NCI-H446 (cell line): ENCODE results near the gene LIN7C.

Source experiments
- DNase-seq, 2 experiments: peaks; one replicate each; lab custom pipeline; 2025; lab: John Stamatoyannopoulos, UW

The LIN7C gene

GRCh38 chr11:27509908-27510307 is 3.3 kb upstream of the LIN7C start:
- DNase-seq, result no peak

GRCh38 chr11:27507557-27508322 is 1.2 kb upstream of the LIN7C start:
- DNase-seq, result no peak

GRCh38 chr11:27505781-27506180 is 788 bp downstream of the LIN7C start:
- no peak for DNase-seq

GRCh38 chr11:27504205-27504604 is 2.4 kb downstream of the LIN7C start:
- no peak for DNase-seq

- no peak for DNase-seq
These were observed 5.5 kb downstream of the LIN7C start for GRCh38 chr11:27501100-27501499.

GRCh38 chr11:27497911-27498310 is 8.7 kb downstream of the LIN7C start:
- no peak for DNase-seq

- DNase-seq, result peak in 1 of 2 experiments; percentile 43
These were observed 9.2 kb downstream of the LIN7C start for GRCh38 chr11:27497284-27497866.

GRCh38 chr11:27496461-27496860 is 10.1 kb downstream of the LIN7C start:
- no peak for DNase-seq

GRCh38 chr11:27495710-27496300 is 10.8 kb downstream of the LIN7C start:
- no peak for DNase-seq

- no peak for DNase-seq
These were observed 17.5 kb downstream of the LIN7C start for GRCh38 chr11:27489092-27489491.

GRCh38 chr11:27487706-27488105 is 18.9 kb downstream of the LIN7C start:
- no peak for DNase-seq

- peak; percentile 68 to 77 for DNase-seq
These were observed 20.4 kb downstream of the LIN7C start for GRCh38 chr11:27485930-27486773.

- DNase-seq, result no peak
These were observed 23.8 kb downstream of the LIN7C start for GRCh38 chr11:27482793-27483192.

- no peak for DNase-seq
These were observed 24.6 kb downstream of the LIN7C start for GRCh38 chr11:27481992-27482391.

- DNase-seq, result no peak
These were observed 28.7 kb downstream of the LIN7C start for GRCh38 chr11:27477831-27478230.

- DNase-seq, result no peak
These were observed 29.3 kb downstream of the LIN7C start for GRCh38 chr11:27477243-27477642.

GRCh38 chr11:27475622-27476021 is 30.9 kb downstream of the LIN7C start:
- DNase-seq, result no peak

- DNase-seq, result no peak
These were observed 33.6 kb downstream of the LIN7C start for GRCh38 chr11:27473017-27473406.

GRCh38 chr11:27472398-27473016 is 34.1 kb downstream of the LIN7C start, which contains the start of gene LGR4:
LGR4 (minus strand) TSS chr11:27472790; CDS start chr11:27472302, 488 bp downstream.
- peak; percentile 89 to 97 for DNase-seq

- peak in 1 of 2 experiments; percentile 34 for DNase-seq
These were observed 34.8 kb downstream of the LIN7C start for GRCh38 chr11:27471589-27472397.
